SK-N-SH treated with all-trans-retinoic acid at 6 μM for 48 hours (cell line): Measurements from ENCODE around the gene PPAT.

Source experiments
- ARNTL ChIP-seq: fragments of 450-650 bp; formaldehyde crosslinking; IDR thresholded peaks from 2 replicates; pipeline ENCODE4 v1.5.0; 2020; ENCODE audit warnings: low read depth, mild to moderate bottlenecking, moderate library complexity, borderline replicate concordance
- BACH2 ChIP-seq: fragments of 250-450 bp; sonication (Bioruptor Pico); IDR thresholded peaks from 2 replicates; pipeline ENCODE4 v1.9.0; 2021; ENCODE audit warnings: mild to moderate bottlenecking, borderline replicate concordance
- GLIS3 ChIP-seq: fragments of 250-450 bp; sonication (Bioruptor Pico); IDR thresholded peaks from 2 replicates; pipeline ENCODE4 v1.5.0; 2020; ENCODE audit warnings: mild to moderate bottlenecking, moderate library complexity
- PPARA ChIP-seq: fragments of 250-450 bp; sonication (Bioruptor Pico); IDR thresholded peaks from 2 replicates; pipeline ENCODE4 v1.5.0; 2020; ENCODE audit warnings: mild to moderate bottlenecking, borderline replicate concordance
- RARB ChIP-seq: fragments of 250-450 bp; sonication (Bioruptor Pico); IDR thresholded peaks from 2 replicates; pipeline ENCODE4 v1.8.0; 2021; ENCODE audit warnings: mild to moderate bottlenecking, moderate library complexity
- SNAI2 ChIP-seq: fragments of 250-450 bp; sonication (Bioruptor Pico); IDR thresholded peaks from 2 replicates; pipeline ENCODE4 v1.5.0; 2020; ENCODE audit warnings: mild to moderate bottlenecking, moderate library complexity
- TCF4 ChIP-seq: fragments of 250-450 bp; sonication (Bioruptor Pico); IDR thresholded peaks from 2 replicates; pipeline ENCODE4 v1.8.0; 2021; ENCODE audit warnings: mild to moderate bottlenecking, moderate library complexity, borderline replicate concordance
- TSHZ2 ChIP-seq: fragments of 250-450 bp; sonication (Bioruptor Pico); IDR thresholded peaks from 2 replicates; pipeline ENCODE4 v1.5.0; 2020; ENCODE audit warnings: mild to moderate bottlenecking, moderate library complexity
- ZFP30 ChIP-seq: fragments of 450-650 bp; formaldehyde crosslinking; IDR thresholded peaks from 2 replicates; pipeline ENCODE4 v1.5.0; 2022; ENCODE audit warnings: mild to moderate bottlenecking, moderate library complexity
- ZNF565 ChIP-seq: fragments of 450-650 bp; formaldehyde crosslinking; conservative IDR thresholded peaks from 2 replicates; pipeline ENCODE4 v1.5.0; 2020; ENCODE audit warnings: low read depth, mild to moderate bottlenecking, moderate library complexity
- ZNF8 ChIP-seq: fragments of 450-650 bp; formaldehyde crosslinking; IDR thresholded peaks from 2 replicates; pipeline ENCODE4 v1.5.0; 2020; ENCODE audit warnings: mild to moderate bottlenecking, moderate library complexity
- TF ChIP-seq, protein P1 (sequence below): fragments of 250-450 bp; sonication (Bioruptor Pico); IDR thresholded peaks from 2 replicates; pipeline ENCODE4 v1.5.1; 2020; ENCODE audit warnings: low read depth, mild to moderate bottlenecking, moderate library complexity
- TF ChIP-seq, protein P2 (sequence below): fragments of 250-450 bp; sonication (Bioruptor Pico); IDR thresholded peaks from 2 replicates; pipeline ENCODE4 v1.8.0; 2020; ENCODE audit warnings: mild to moderate bottlenecking, moderate library complexity, borderline replicate concordance

DNA sequence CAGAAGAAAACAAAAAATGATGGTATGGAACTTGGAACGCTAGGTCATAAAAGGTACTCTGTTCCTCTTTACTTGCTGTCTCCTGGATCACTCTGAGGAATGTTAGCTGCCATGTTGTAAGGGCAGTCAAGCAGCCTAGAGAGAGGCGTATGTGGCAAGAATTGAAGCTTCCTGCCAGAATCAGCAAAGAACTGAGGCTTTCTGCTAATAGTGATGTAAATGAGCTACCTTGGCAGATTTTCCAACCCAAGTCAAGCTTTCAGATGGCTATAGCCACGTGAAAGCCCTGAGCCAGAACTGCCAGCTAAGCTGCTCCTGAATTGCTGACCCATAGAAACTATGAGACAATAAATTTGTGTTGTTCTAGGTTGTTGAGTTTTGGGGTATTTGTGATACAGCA is 86.8 kb downstream of the PPAT start:
- TF ChIP-seq ZNF565 (no peak), BACH2 (CRISPR knock-in tag) (no peak), RARB (no peak), TCF4 (CRISPR knock-in tag) (no peak), PPARA (CRISPR knock-in tag) (no peak), ZNF8 (CRISPR knock-in tag) (no peak), ZFP30 (CRISPR knock-in tag) (no peak), GLIS3 (CRISPR knock-in tag) (no peak), TSHZ2 (CRISPR knock-in tag) (no peak), SNAI2 (CRISPR knock-in tag) (no peak), ARNTL (no peak)
- TF ChIP-seq, protein P1, sequence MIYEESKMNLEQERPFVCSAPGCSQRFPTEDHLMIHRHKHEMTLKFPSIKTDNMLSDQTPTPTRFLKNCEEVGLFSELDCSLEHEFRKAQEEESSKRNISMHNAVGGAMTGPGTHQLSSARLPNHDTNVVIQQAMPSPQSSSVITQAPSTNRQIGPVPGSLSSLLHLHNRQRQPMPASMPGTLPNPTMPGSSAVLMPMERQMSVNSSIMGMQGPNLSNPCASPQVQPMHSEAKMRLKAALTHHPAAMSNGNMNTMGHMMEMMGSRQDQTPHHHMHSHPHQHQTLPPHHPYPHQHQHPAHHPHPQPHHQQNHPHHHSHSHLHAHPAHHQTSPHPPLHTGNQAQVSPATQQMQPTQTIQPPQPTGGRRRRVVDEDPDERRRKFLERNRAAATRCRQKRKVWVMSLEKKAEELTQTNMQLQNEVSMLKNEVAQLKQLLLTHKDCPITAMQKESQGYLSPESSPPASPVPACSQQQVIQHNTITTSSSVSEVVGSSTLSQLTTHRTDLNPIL (CRISPR knock-in tag) = no peak
- TF ChIP-seq, protein P2, sequence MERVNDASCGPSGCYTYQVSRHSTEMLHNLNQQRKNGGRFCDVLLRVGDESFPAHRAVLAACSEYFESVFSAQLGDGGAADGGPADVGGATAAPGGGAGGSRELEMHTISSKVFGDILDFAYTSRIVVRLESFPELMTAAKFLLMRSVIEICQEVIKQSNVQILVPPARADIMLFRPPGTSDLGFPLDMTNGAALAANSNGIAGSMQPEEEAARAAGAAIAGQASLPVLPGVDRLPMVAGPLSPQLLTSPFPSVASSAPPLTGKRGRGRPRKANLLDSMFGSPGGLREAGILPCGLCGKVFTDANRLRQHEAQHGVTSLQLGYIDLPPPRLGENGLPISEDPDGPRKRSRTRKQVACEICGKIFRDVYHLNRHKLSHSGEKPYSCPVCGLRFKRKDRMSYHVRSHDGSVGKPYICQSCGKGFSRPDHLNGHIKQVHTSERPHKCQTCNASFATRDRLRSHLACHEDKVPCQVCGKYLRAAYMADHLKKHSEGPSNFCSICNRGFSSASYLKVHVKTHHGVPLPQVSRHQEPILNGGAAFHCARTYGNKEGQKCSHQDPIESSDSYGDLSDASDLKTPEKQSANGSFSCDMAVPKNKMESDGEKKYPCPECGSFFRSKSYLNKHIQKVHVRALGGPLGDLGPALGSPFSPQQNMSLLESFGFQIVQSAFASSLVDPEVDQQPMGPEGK (CRISPR knock-in tag) = no peak
